Measurements from ENCODE around the gene CDC20. TPM values are rescaled to one million over a fixed set of nuclear protein-coding genes. Genes with fewer than 3 reads are reported as not detected.

The CDC20 gene
- total RNA-seq, 1 experiment from 2014 or later = 349 TPM

DNA sequence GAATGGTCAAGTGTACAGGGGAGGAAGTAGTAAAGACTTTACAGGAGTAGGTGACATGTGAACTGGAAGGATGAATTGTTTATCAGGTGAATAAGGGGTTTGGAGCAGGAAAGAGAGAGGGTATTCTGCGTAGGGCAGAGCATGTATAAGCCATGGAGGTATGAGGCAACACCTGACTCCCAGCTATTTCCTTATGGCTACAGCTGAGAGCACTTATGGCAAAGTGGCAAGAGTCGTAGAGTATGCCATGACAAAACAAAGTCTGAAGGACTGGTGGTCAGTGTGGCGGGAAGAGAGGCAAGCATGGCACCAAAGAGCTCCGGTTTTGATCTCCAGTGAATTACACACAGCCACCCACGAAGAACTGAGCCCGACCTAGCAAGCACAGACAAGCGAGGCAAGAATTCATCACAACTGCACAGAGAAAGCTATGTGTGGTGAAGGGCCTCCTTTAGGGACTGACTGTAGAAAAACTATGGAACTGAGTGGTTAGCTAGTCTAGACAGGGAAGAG lies 18.0 kb downstream of the CDC20 start:
- ChIA-PET POLR2A (ENCODE audit: unreplicated experiment) (no interaction called here), CTCF (interaction anchor here (0.6 kb wide), 1 partner anchor 303 kb away, joined by 4 read pairs; no protein-coding TSS in a partner anchor)
- no peaks in the 10 kb centered on the region for H3K9me3 ChIP-seq (ENCODE audit: low read length)
- H3F3A ChIP-seq (ENCODE audit: low read length, unreplicated experiment) = peaks cover 15% of the 10 kb centered on the region
- no peak for ATAC-seq
- no peaks in the 10 kb centered on the region for H3K79me2 ChIP-seq (ENCODE audit: low read length)
- H3K9ac ChIP-seq (ENCODE audit: low read length) = no peak overlapping the region
- H3K4me1 ChIP-seq (ENCODE audit: insufficient read depth, low read length) = peaks cover 28% of the 10 kb centered on the region
- no peak overlapping the region for H3K4me3 ChIP-seq (ENCODE audit: low read length)
- no peak for TF ChIP-seq EZH2 (IDR thresholded peaks at IDR 0.05; ENCODE audit: low read length, unreplicated experiment)
- BruUV-seq (replicated peaks) = no TSS peak
- no peak overlapping the region for H2AFZ ChIP-seq (ENCODE audit: low read length)
- no peaks in the 10 kb centered on the region for H3K9me2 ChIP-seq (replicated peaks; ENCODE audit: low read length)
- intact Hi-C loops (cut with micrococcal nuclease) = no loop called here
- no peaks in the 10 kb centered on the region for H3K36me3 ChIP-seq (ENCODE audit: low read depth, low read length)
- no peaks in the 10 kb centered on the region for H3K27me3 ChIP-seq (ENCODE audit: low read length)
- DNase-seq = no peak
- no peak overlapping the region for H3K4me2 ChIP-seq (ENCODE audit: low read length)
- no peaks in the 10 kb centered on the region for H4K20me1 ChIP-seq (ENCODE audit: low read length)
- no peak overlapping the region for H3K27ac ChIP-seq (ENCODE audit: low read length)

DNA sequence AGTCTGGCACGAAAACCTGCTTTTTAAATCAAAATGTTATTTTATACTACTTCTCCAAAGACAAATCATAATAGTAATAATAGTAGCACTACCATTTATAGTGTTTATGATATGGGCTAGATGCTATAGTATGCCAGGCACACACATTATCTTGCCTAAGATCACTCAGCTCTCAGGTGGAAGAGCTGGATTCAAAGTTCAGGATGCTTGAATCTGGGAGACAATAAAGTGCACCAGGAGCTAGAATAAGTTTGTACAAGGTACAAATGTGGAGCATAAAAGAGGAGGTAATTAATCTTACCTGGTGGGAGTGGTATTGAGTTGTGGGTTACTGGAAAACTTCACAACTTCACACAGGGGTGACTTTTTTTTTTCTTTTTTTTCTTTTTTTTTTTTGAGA lies 19.1 kb downstream of the CDC20 start:
- Histone ChIP-seq H3K9me2 (replicated peaks; ENCODE audit: low read length) (no peaks in the 10 kb centered on the region), H3K9ac (ENCODE audit: low read length) (no peak overlapping the region), H3K9me3 (ENCODE audit: low read length) (no peaks in the 10 kb centered on the region), H3K27ac (ENCODE audit: low read length) (no peak overlapping the region), H3K4me1 (ENCODE audit: insufficient read depth, low read length) (peaks cover 18% of the 10 kb centered on the region), H3K4me2 (ENCODE audit: low read length) (no peak overlapping the region), H2AFZ (ENCODE audit: low read length) (no peak overlapping the region), H3K4me3 (ENCODE audit: low read length) (no peak overlapping the region), H3F3A (ENCODE audit: low read length, unreplicated experiment) (peaks cover 5% of the 10 kb centered on the region), H3K36me3 (ENCODE audit: low read depth, low read length) (no peaks in the 10 kb centered on the region), H3K79me2 (ENCODE audit: low read length) (no peaks in the 10 kb centered on the region), H4K20me1 (ENCODE audit: low read length) (no peaks in the 10 kb centered on the region), H3K27me3 (ENCODE audit: low read length) (no peaks in the 10 kb centered on the region)
- no TSS peak for BruUV-seq (replicated peaks)
- DNase-seq (no peak), ATAC-seq (no peak)
- no peak for TF ChIP-seq EZH2phosphoT487 (IDR thresholded peaks at IDR 0.05; ENCODE audit: borderline replicate concordance, low read length)
- TF ChIP-seq EZH2 (IDR thresholded peaks at IDR 0.05; ENCODE audit: low read length, unreplicated experiment) = no peak
- TF ChIP-seq, protein P1, sequence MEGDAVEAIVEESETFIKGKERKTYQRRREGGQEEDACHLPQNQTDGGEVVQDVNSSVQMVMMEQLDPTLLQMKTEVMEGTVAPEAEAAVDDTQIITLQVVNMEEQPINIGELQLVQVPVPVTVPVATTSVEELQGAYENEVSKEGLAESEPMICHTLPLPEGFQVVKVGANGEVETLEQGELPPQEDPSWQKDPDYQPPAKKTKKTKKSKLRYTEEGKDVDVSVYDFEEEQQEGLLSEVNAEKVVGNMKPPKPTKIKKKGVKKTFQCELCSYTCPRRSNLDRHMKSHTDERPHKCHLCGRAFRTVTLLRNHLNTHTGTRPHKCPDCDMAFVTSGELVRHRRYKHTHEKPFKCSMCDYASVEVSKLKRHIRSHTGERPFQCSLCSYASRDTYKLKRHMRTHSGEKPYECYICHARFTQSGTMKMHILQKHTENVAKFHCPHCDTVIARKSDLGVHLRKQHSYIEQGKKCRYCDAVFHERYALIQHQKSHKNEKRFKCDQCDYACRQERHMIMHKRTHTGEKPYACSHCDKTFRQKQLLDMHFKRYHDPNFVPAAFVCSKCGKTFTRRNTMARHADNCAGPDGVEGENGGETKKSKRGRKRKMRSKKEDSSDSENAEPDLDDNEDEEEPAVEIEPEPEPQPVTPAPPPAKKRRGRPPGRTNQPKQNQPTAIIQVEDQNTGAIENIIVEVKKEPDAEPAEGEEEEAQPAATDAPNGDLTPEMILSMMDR (conservative IDR thresholded peaks at IDR 0.05; ENCODE audit: low read depth, low read length) = no peak
- intact Hi-C loops (cut with micrococcal nuclease) = no loop called here
- ChIA-PET POLR2A (ENCODE audit: unreplicated experiment) (no interaction called here), CTCF (no interaction called here)

DNA sequence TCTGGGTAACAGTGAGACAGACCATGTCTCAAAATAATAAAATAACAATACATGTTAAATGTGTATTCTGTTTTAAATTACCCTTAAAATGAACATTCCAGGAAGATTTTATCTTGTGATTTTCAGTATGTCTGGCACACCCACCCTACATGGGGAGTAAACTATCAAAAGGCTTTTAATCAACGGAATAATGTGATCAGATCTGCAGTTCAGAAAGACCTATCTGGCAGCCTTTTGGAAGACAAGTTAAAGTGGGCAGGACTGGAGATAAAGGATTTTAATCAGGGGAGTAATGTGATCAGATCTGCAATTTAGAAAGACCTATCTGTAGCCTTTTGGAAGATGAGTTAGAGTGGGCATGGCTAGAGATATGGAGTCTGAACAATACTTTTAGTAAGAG lies 20.7 kb downstream of the CDC20 start:
- intact Hi-C loops (cut with micrococcal nuclease) = no loop called here
- no peak overlapping the region for H3K27ac ChIP-seq (ENCODE audit: low read length)
- DNase-seq = no peak
- no peak for ATAC-seq
- H3K9me3 ChIP-seq (ENCODE audit: low read length) = no peaks in the 10 kb centered on the region
- ChIA-PET CTCF (no interaction called here), POLR2A (ENCODE audit: unreplicated experiment) (no interaction called here)
- H3F3A ChIP-seq (ENCODE audit: low read length, unreplicated experiment) = no peaks in the 10 kb centered on the region
- no peak overlapping the region for H3K4me2 ChIP-seq (ENCODE audit: low read length)
- no peaks in the 10 kb centered on the region for H3K27me3 ChIP-seq (ENCODE audit: low read length)
- H3K4me3 ChIP-seq (ENCODE audit: low read length) = no peak overlapping the region
- H2AFZ ChIP-seq (ENCODE audit: low read length) = no peak overlapping the region
- no peaks in the 10 kb centered on the region for H3K9me2 ChIP-seq (replicated peaks; ENCODE audit: low read length)
- H4K20me1 ChIP-seq (ENCODE audit: low read length) = no peaks in the 10 kb centered on the region
- H3K9ac ChIP-seq (ENCODE audit: low read length) = no peak overlapping the region
- peaks cover 2% of the 10 kb centered on the region for H3K4me1 ChIP-seq (ENCODE audit: insufficient read depth, low read length)
- no TSS peak for BruUV-seq (replicated peaks)
- no peak for TF ChIP-seq EZH2phosphoT487 (IDR thresholded peaks at IDR 0.05; ENCODE audit: borderline replicate concordance, low read length)
- TF ChIP-seq, protein P1 (conservative IDR thresholded peaks at IDR 0.05; ENCODE audit: low read depth, low read length) = no peak
- no peak for TF ChIP-seq EZH2 (IDR thresholded peaks at IDR 0.05; ENCODE audit: low read length, unreplicated experiment)
- H3K79me2 ChIP-seq (ENCODE audit: low read length) = no peaks in the 10 kb centered on the region
- peaks cover 8% of the 10 kb centered on the region for H3K36me3 ChIP-seq (ENCODE audit: low read depth, low read length)
